Measurements from ENCODE around the gene ZNF558.

GRCh38 chr19:8821748-8822241 is 10.3 kb downstream of the ZNF558 start:
- TF ChIP-seq CTCF (conservative IDR thresholded peaks at IDR 0.05; ENCODE audit: low read length), result no peak
- TF ChIP-seq EZH2phosphoT487 (IDR thresholded peaks at IDR 0.05; ENCODE audit: borderline replicate concordance), result no peak

Measured in Loucy (cell line).